ENCODE measurements around the gene INVS. TPM values are rescaled to one million over a fixed set of nuclear protein-coding genes. Genes with fewer than 3 reads are reported as not detected.
"Not testable (repeated sequence)": the region's sequence is repeated elsewhere in the genome, so short reads cannot be mapped to it uniquely, and the experiment has no call there.

INVS gene
- total RNA-seq, 6 donors from 2014 or later: 14.7 to 43.0 (median 23.3) TPM

DNA sequence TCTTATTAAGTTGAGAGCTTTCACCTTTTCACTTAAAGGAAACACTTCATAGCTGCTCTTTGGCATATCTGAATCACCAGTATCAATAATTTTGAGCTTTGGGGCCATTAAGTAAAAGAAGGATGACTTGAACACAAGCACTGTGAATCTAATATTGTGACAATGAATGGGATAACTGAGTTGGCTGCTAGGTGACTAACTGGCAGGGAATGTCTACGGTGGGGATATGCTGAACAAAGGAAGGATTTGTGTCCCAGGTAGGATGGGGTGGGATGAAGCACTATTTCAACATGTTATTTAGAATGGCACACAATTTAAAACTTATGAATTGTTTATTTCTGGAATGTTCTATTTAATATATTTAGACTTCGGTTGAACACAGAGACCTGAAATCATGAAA, 130.1 kb downstream of the INVS start:
- WGBS, 2 donors: 97 to 99% methylated on average over 2 of the region's 2 CpGs
- no peak overlapping the region for H3K4me3 ChIP-seq
- H3K9me3 ChIP-seq: no peaks in the 10 kb centered on the region
- no peak for ATAC-seq (ENCODE audit: low FRiP score in 2 of 2)
- no peaks in the 10 kb centered on the region for H3K4me1 ChIP-seq
- peaks cover 0 to 19% (median 0%) of the 10 kb centered on the region in 4 donors for H3K36me3 ChIP-seq
- H3K27me3 ChIP-seq: no peaks in the 10 kb centered on the region
- DNase-seq: no peak
- no peak overlapping the region for H3K27ac ChIP-seq
- TF ChIP-seq POLR2AphosphoS5 (IDR thresholded peaks at IDR 0.05) (no peak), POLR2A (IDR thresholded peaks at IDR 0.05) (no peak), EP300 (IDR thresholded peaks at IDR 0.05) (no peak)
- TF ChIP-seq, protein P1, sequence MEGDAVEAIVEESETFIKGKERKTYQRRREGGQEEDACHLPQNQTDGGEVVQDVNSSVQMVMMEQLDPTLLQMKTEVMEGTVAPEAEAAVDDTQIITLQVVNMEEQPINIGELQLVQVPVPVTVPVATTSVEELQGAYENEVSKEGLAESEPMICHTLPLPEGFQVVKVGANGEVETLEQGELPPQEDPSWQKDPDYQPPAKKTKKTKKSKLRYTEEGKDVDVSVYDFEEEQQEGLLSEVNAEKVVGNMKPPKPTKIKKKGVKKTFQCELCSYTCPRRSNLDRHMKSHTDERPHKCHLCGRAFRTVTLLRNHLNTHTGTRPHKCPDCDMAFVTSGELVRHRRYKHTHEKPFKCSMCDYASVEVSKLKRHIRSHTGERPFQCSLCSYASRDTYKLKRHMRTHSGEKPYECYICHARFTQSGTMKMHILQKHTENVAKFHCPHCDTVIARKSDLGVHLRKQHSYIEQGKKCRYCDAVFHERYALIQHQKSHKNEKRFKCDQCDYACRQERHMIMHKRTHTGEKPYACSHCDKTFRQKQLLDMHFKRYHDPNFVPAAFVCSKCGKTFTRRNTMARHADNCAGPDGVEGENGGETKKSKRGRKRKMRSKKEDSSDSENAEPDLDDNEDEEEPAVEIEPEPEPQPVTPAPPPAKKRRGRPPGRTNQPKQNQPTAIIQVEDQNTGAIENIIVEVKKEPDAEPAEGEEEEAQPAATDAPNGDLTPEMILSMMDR (IDR thresholded peaks at IDR 0.05): no peak

DNA sequence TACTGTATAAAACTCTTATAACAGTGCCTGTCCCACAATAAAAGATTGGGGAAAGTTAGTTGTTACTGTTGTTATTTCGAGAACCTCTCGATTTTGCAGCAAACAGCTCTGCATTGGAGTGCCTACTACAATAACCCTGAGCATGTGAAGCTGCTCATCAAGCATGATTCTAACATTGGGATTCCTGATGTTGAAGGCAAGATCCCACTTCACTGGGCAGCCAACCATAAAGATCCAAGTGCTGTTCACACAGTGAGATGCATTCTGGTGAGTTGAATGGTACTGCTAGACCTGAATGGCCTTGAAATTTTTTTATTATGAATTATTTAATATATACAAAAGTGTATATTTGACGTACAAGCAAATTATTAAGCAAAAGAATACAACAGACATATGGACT, 130.5 kb downstream of the INVS start:
- Histone ChIP-seq H3K36me3 (peaks cover 0 to 19% (median 0%) of the 10 kb centered on the region in 4 donors), H3K4me1 (no peaks in the 10 kb centered on the region), H3K27me3 (no peaks in the 10 kb centered on the region), H3K27ac (no peak overlapping the region), H3K9me3 (no peaks in the 10 kb centered on the region), H3K4me3 (no peak overlapping the region)
- WGBS, 2 donors: 93 to 97% methylated on average over 3 of the region's 3 CpGs
- ATAC-seq (ENCODE audit: low FRiP score in 2 of 2) (no peak), DNase-seq (no peak)
- TF ChIP-seq POLR2A (IDR thresholded peaks at IDR 0.05) (no peak), POLR2AphosphoS5 (IDR thresholded peaks at IDR 0.05) (no peak), EP300 (IDR thresholded peaks at IDR 0.05) (no peak)
- TF ChIP-seq, protein P1 (IDR thresholded peaks at IDR 0.05): no peak

DNA sequence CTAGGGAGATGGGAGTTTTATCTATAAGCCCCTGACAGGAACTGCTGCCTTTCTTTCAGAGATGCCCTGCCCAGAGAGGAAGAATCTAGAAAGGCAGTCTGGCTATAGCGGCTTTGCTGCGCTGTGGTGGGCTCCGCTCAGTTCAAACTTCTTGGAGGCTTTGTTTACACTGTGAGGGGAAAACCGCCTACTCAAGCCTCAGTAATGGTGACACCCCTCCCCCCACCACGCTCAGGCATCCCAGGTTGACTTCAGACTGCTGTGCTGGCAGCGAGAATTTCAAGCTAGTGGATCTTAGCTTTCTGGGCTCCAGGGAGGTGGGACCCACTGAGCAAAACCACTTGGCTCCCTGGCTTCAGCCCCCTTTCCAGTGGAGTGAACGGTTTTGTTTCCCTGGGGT, 137.9 kb downstream of the INVS start:
- WGBS, 2 donors: 92% methylated on average over 7 of the region's 7 CpGs; no CpG with 5 or more reads in 1 of the 2 donors
- ATAC-seq (ENCODE audit: low FRiP score in 2 of 2); H3K27me3 ChIP-seq; DNase-seq; H3K4me3 ChIP-seq; H3K9me3 ChIP-seq; H3K4me1 ChIP-seq; H3K27ac ChIP-seq: not testable (repeated sequence)
- peaks cover 0 to 18% (median 0%) of the 10 kb centered on the region in 4 donors for H3K36me3 ChIP-seq

DNA sequence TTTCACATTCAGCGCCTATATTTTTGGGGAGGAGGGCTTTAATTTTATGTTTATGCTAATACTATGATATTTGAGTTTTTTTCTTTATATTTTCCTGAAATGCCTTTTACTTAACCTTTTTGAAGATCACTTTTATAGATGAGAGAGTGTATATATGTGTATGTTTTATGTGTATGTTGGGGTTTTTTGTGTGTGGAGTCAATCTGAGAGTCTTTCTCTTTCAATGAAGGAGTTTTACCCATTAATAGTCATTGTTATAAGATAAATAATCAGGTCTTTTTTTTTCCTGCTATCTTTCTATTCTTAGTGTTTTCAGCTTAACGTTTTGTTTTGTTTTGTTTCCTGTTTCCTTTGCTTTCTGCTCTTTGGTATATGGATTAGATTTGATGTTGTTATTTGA, 141.5 kb downstream of the INVS start:
- Histone ChIP-seq H3K4me3 (no peak overlapping the region), H3K27ac (no peak overlapping the region), H3K4me1 (no peaks in the 10 kb centered on the region), H3K36me3 (peaks cover 0 to 42% (median 0%) of the 10 kb centered on the region in 4 donors), H3K27me3 (no peaks in the 10 kb centered on the region), H3K9me3 (no peaks in the 10 kb centered on the region)
- no peak for ATAC-seq (ENCODE audit: low FRiP score in 2 of 2)
- DNase-seq: no peak
- 72 to 76% methylated on average over 2 of the region's 2 CpGs for WGBS, 2 donors
- TF ChIP-seq EP300 (IDR thresholded peaks at IDR 0.05) (no peak), POLR2A (IDR thresholded peaks at IDR 0.05) (no peak), POLR2AphosphoS5 (IDR thresholded peaks at IDR 0.05) (no peak)
- TF ChIP-seq, protein P1 (IDR thresholded peaks at IDR 0.05): no peak

DNA sequence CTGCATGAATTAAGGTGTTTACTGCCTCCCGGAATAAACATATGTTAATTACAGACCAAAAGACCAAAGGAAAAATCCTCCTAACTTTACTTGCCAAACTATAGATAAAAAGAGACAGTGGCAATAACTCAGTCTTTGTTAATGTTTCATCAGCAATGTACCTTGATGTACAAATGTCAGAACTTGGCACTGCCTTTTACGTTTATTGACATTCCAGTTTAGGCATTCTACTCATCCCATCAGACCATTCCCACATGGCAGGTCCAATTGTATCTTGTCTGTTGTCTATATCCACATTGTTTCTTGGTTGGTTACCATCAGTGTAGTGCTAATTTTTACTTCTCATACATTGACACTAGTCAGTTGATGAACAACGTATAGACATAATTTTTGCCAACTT, 168.2 kb downstream of the INVS start:
- Histone ChIP-seq H3K27me3 (no peaks in the 10 kb centered on the region), H3K4me3 (no peak overlapping the region), H3K27ac (no peak overlapping the region), H3K36me3 (peaks cover 0 to 19% (median 6%) of the 10 kb centered on the region in 4 donors), H3K9me3 (no peaks in the 10 kb centered on the region), H3K4me1 (no peaks in the 10 kb centered on the region)
- DNase-seq: no peak
- ATAC-seq (ENCODE audit: low FRiP score in 2 of 2): no peak
- TF ChIP-seq, protein P1 (IDR thresholded peaks at IDR 0.05): no peak
- TF ChIP-seq POLR2AphosphoS5 (IDR thresholded peaks at IDR 0.05) (no peak), POLR2A (IDR thresholded peaks at IDR 0.05) (no peak), EP300 (IDR thresholded peaks at IDR 0.05) (no peak)
- WGBS, 2 donors: 93 to 97% methylated on average over 3 of the region's 3 CpGs

Data from upper lobe of left lung (tissue), 6 donors.